ENCODE results near the gene RLN3.

DNA sequence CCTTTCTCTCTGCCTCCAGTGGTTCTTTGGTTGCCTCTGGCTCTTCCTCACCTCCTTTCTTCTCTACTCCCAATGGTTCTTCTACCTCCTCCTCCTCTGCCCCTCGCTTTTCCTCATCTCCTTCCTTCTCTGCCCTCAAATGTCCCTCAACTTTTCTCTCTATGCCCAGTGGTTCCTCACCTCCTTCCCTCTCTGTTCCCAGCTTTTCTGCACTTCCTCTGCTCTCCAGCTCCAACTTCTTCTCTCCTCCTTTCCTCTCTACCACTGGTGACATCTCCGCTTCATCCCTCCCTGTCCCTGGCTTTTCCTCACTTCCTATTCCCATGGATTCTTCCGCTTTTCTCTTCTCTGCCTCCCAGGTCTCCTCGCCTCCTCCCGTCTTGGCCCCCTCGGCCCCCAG lies 26.2 kb downstream of the RLN3 start:
- TF ChIP-seq, protein P1, sequence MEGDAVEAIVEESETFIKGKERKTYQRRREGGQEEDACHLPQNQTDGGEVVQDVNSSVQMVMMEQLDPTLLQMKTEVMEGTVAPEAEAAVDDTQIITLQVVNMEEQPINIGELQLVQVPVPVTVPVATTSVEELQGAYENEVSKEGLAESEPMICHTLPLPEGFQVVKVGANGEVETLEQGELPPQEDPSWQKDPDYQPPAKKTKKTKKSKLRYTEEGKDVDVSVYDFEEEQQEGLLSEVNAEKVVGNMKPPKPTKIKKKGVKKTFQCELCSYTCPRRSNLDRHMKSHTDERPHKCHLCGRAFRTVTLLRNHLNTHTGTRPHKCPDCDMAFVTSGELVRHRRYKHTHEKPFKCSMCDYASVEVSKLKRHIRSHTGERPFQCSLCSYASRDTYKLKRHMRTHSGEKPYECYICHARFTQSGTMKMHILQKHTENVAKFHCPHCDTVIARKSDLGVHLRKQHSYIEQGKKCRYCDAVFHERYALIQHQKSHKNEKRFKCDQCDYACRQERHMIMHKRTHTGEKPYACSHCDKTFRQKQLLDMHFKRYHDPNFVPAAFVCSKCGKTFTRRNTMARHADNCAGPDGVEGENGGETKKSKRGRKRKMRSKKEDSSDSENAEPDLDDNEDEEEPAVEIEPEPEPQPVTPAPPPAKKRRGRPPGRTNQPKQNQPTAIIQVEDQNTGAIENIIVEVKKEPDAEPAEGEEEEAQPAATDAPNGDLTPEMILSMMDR (IDR thresholded peaks at IDR 0.05) = no peak
- TF ChIP-seq POLR2A (IDR thresholded peaks at IDR 0.05) (no peak), POLR2AphosphoS5 (IDR thresholded peaks at IDR 0.05) (no peak)

All from breast epithelium (tissue), 3 donors.